H1 (cell line): ENCODE data around the gene CLTCL1. TPM values are rescaled to one million over a fixed set of nuclear protein-coding genes. Genes with fewer than 3 reads are reported as not detected.
"Not testable (repeated sequence)": the region's sequence is repeated elsewhere in the genome, so short reads cannot be mapped to it uniquely, and the experiment has no call there.

Experiments used
- CTCF ChIA-PET: fragments of 300-600 bp; sonication (Branson Sonifier 250); formaldehyde crosslinking; loops from one replicate; lab custom pipeline; 2021; ENCODE audit not compliant: partially characterized antibody; lab: Charles Lee
- POLR2A ChIA-PET: fragments of 300-600 bp; sonication (Branson Sonifier 250); formaldehyde crosslinking; loops from one replicate; lab custom pipeline; 2021; ENCODE audit warnings: inconsistent platforms; ENCODE audit not compliant: partially characterized antibody; lab: Charles Lee
- DNase-seq, 2 experiments: peaks; one replicate each; pipeline versions ENCODE4 v3.0.0 to v3.0.0-alpha.2; 2010 to 2022; ENCODE audit warnings: low spot score in 2 of 2, low read depth in 1 of 2, mixed read lengths in 1 of 2
- FAIRE-seq: peaks from 2 replicates; lab custom pipeline; 2011; peaks lifted over from hg19 to GRCh38; lab: Jason Lieb, UNC
- H2AFZ ChIP-seq: 2 replicates; pipeline ENCODE4 v1.8.1; 2012; ENCODE audit warnings: low read length, inconsistent platforms
- H2AK5ac ChIP-seq: 2 replicates; pipeline ENCODE4 v1.6.1; 2013; ENCODE audit warnings: low read depth, low read length
- H2BK120ac ChIP-seq: replicated peaks from 2 replicates; pipeline ENCODE3; 2013; ENCODE audit warnings: low read depth, low read length, inconsistent platforms
- H2BK12ac ChIP-seq: 2 replicates; pipeline ENCODE4 v1.6.1; 2013; ENCODE audit warnings: low read depth, low read length
- H2BK15ac ChIP-seq: 2 replicates; pipeline ENCODE4 v1.6.1; 2013; ENCODE audit warnings: low read length
- H2BK20ac ChIP-seq: 2 replicates; pipeline ENCODE4 v1.6.1; 2013; ENCODE audit warnings: low read length
- H2BK5ac ChIP-seq: 2 replicates; pipeline ENCODE4 v1.6.1; 2013; ENCODE audit warnings: low read depth, low read length
- H3K14ac ChIP-seq: 2 replicates; pipeline ENCODE4 v1.6.1; 2013; ENCODE audit warnings: inconsistent platforms; ENCODE audit not compliant: insufficient read length
- H3K18ac ChIP-seq: 2 replicates; pipeline ENCODE4 v1.6.1; 2013; ENCODE audit warnings: low read length; ENCODE audit errors: extremely low read depth
- H3K23ac ChIP-seq: 2 replicates; pipeline ENCODE4 v1.6.1; 2013; ENCODE audit warnings: inconsistent platforms; ENCODE audit not compliant: insufficient read length
- H3K23me2 ChIP-seq: 2 replicates; pipeline ENCODE4 v1.6.1; 2013; ENCODE audit warnings: low read depth, low read length
- H3K27ac ChIP-seq: 2 replicates; pipeline ENCODE4 v1.6.1; 2011; ENCODE audit warnings: low read depth, low read length, inconsistent platforms
- H3K27me3 ChIP-seq, 4 experiments: replicated peaks in 1 of 4; 1 replicate in 1 of 4; 2 replicates in 3 of 4; pipeline versions ENCODE4 v1.6.1 to v1.8.1; 2011 to 2013; ENCODE audit warnings: low read length in 3 of 4, mild to moderate bottlenecking in 3 of 4, inconsistent platforms in 2 of 4, mixed read lengths in 2 of 4, moderate library complexity in 1 of 4; ENCODE audit not compliant: control insufficient read depth in 3 of 4, insufficient read depth in 3 of 4; ENCODE audit errors: extremely low read depth in 1 of 4
- H3K36me3 ChIP-seq, 4 experiments: 2 replicates each; pipeline versions ENCODE4 v1.6.1 to v1.8.1; 2011 to 2013; ENCODE audit warnings: mild to moderate bottlenecking in 4 of 4, low read length in 3 of 4, moderate library complexity in 2 of 4, control low read depth in 1 of 4, inconsistent platforms in 1 of 4; ENCODE audit not compliant: insufficient read depth in 4 of 4, control insufficient read depth in 2 of 4
- H3K4ac ChIP-seq: replicated peaks from 2 replicates; pipeline ENCODE3; 2013; ENCODE audit warnings: low read length, low read depth, mixed read lengths, inconsistent platforms; ENCODE audit not compliant: insufficient read length
- H3K4me1 ChIP-seq, 4 experiments: replicated peaks in 1 of 4; 1 replicate in 1 of 4; 2 replicates in 3 of 4; pipeline versions ENCODE4 v1.6.1 to v1.8.1; 2011 to 2013; ENCODE audit warnings: low read length in 3 of 4, inconsistent platforms in 2 of 4, mixed read lengths in 1 of 4; ENCODE audit not compliant: insufficient read depth in 4 of 4, control insufficient read depth in 3 of 4
- H3K4me2 ChIP-seq, 2 experiments: 2 replicates each; pipeline versions ENCODE4 v1.6.1 to v1.8.1; 2011 to 2013; ENCODE audit warnings: low read depth in 2 of 2, low read length in 2 of 2, control low read depth in 1 of 2, inconsistent platforms in 1 of 2, mild to moderate bottlenecking in 1 of 2; ENCODE audit not compliant: insufficient read depth in 1 of 2
- H3K4me3 ChIP-seq, 4 experiments: fragments of 200-600, 300-600 bp in 1 of 4; sonication (generic), shearing (Covaris generic), sonication (Bioruptor Twin) in 1 of 4; 2 replicates each; pipeline versions ENCODE4 v1.5.1 to v1.8.1; 2011 to 2016; ENCODE audit warnings: low read length in 4 of 4, low read depth in 3 of 4, control low read depth in 2 of 4, inconsistent platforms in 2 of 4, mild to moderate bottlenecking in 2 of 4, mixed read lengths in 1 of 4, moderate library complexity in 1 of 4; ENCODE audit not compliant: insufficient read depth in 2 of 4; ENCODE audit errors: extremely low read depth in 1 of 4
- H3K56ac ChIP-seq: replicated peaks from 2 replicates; pipeline ENCODE3; 2013; ENCODE audit warnings: low read depth, mild to moderate bottlenecking, mixed read lengths, low read length, inconsistent platforms; ENCODE audit not compliant: insufficient read length
- H3K79me1 ChIP-seq: 2 replicates; pipeline ENCODE4 v1.6.1; 2013; ENCODE audit warnings: low read depth, low read length, control low read depth
- H3K79me2 ChIP-seq, 2 experiments: 2 replicates each; pipeline versions ENCODE4 v1.6.1 to v1.8.1; 2012 to 2013; ENCODE audit warnings: low read length in 2 of 2, mild to moderate bottlenecking in 2 of 2, inconsistent platforms in 1 of 2; ENCODE audit not compliant: insufficient read depth in 2 of 2, control insufficient read depth in 1 of 2
- H3K9ac ChIP-seq, 4 experiments: replicated peaks in 1 of 4; 1 replicate in 1 of 4; 2 replicates in 3 of 4; pipeline versions ENCODE4 v1.6.1 to v1.8.1; 2011 to 2013; ENCODE audit warnings: low read depth in 3 of 4, low read length in 3 of 4, control low read depth in 2 of 4, mild to moderate bottlenecking in 2 of 4, moderate library complexity in 2 of 4, inconsistent platforms in 1 of 4; ENCODE audit errors: extremely low read depth in 1 of 4
- H3K9me3 ChIP-seq, 2 experiments: 2 replicates each; pipeline versions ENCODE4 v1.6.1 to v1.8.1; 2012 to 2013; ENCODE audit warnings: mild to moderate bottlenecking in 2 of 2, moderate library complexity in 2 of 2, control low read depth in 1 of 2, inconsistent platforms in 1 of 2, low read depth in 1 of 2, low read length in 1 of 2, mixed read lengths in 1 of 2; ENCODE audit not compliant: insufficient read depth in 2 of 2
- H4K20me1 ChIP-seq, 2 experiments: replicated peaks in 1 of 2; 2 replicates each; pipeline versions ENCODE3 to v1.8.1; 2011 to 2013; ENCODE audit warnings: inconsistent platforms in 2 of 2, low read length in 2 of 2, mild to moderate bottlenecking in 1 of 2; ENCODE audit not compliant: insufficient read depth in 2 of 2, control insufficient read depth in 1 of 2
- H4K5ac ChIP-seq: 2 replicates; pipeline ENCODE4 v1.6.1; 2013; ENCODE audit warnings: low read length, low read depth, mixed read lengths, inconsistent platforms; ENCODE audit not compliant: insufficient read length
- H4K8ac ChIP-seq: 2 replicates; pipeline ENCODE4 v1.8.0; 2013; ENCODE audit warnings: mild to moderate bottlenecking, moderate library complexity, low read length, inconsistent platforms; ENCODE audit not compliant: insufficient read depth; ENCODE audit errors: extremely low read depth
- H4K91ac ChIP-seq: replicated peaks from 2 replicates; pipeline ENCODE3; 2013; ENCODE audit warnings: low read length, mixed read lengths, inconsistent platforms; ENCODE audit not compliant: insufficient read length
- WGBS, 2 experiments: shearing (Covaris generic) in 1 of 2; methylation state at CpG; one replicate each; pipeline versions ENCODE4 v1.1.6 to v1.1.7; 2013 to 2015; ENCODE audit warnings: low lambda C conversion rate in 2 of 2, mixed read lengths in 2 of 2, inconsistent platforms in 1 of 2, low coverage in 1 of 2, missing lambda C conversion rate in 1 of 2; ENCODE audit not compliant: insufficient replicate concordance in 2 of 2, insufficient coverage in 1 of 2, insufficient read length in 1 of 2; ENCODE audit errors: extremely low coverage in 1 of 2, missing lambda C conversion rate in 1 of 2; 5-methylcytosine and 5-hydroxymethylcytosine counted together
- polyA plus RNA-seq, 7 experiments: library from polyadenylated mRNA; depleted of rRNA in 3 of 7; stranded (reverse) in 5 of 7; unstranded in 2 of 7; fragments of >200 nt in 5 of 7; fragments of 200-250 nt in 2 of 7; gene quantifications; 1 replicate in 5 of 7; 2 replicates in 1 of 7; 4 replicates in 1 of 7; pipeline versions ENCODE4 v1.2.1 to v1.2.3, GENCODE V29; 2011 to 2013; ENCODE audit warnings: missing spikeins in 2 of 7, mixed read lengths in 2 of 7
- total RNA-seq: library from RNA; stranded (reverse); fragmentation: NEBNext Ultra II Directional; extraction: Animal tissue kit (Norgen Biotek cat#: 25700); gene quantifications from 2 replicates; pipeline ENCODE4 v1.2.1, GENCODE V29; 2021

Gene CLTCL1
- total and polyA plus RNA-seq, 2 of the 8 experiments (the other 6 are each of a cell fraction or from before 2014, with no cell fraction given): 12.4 to 17.0 TPM

DNA sequence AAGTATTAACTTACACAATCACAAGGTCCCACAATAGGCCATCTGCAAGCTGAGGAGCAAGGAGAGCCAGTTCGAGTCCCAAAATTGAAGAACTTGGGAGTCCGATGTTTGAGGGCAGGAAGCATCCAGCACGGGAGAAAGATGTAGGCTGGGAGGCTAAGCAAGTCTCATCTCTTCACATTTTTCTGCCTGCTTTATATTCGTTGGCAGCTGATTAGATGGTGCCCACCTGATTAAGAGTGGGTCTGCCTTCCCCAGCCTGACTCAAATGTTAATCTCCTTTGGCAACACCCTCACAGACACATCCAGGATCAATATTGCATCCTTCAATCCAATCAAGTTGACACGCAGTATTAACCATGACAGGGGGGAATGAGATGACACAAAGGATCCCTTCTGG lies 38.7 kb upstream of the CLTCL1 start:
- H3K14ac ChIP-seq, H2AK5ac ChIP-seq, H2BK15ac ChIP-seq, FAIRE-seq, H2BK12ac ChIP-seq, H3K56ac ChIP-seq, H3K9ac ChIP-seq, H3K27ac ChIP-seq, H2BK20ac ChIP-seq, H3K27me3 ChIP-seq, H3K4ac ChIP-seq, H2BK120ac ChIP-seq, H2AFZ ChIP-seq, H3K79me1 ChIP-seq, DNase-seq, H3K18ac ChIP-seq, H3K23ac ChIP-seq, H3K9me3 ChIP-seq, H4K20me1 ChIP-seq, H2BK5ac ChIP-seq, POLR2A ChIA-PET, H4K91ac ChIP-seq, H3K79me2 ChIP-seq, H4K5ac ChIP-seq, CTCF ChIA-PET, H3K4me1 ChIP-seq, H3K23me2 ChIP-seq, H4K8ac ChIP-seq, H3K4me3 ChIP-seq, H3K4me2 ChIP-seq: not testable (repeated sequence)
- 93% methylated on average over 5 of the region's 5 CpGs; no CpG with 5 or more reads in 1 of the 2 experiments for WGBS, 2 experiments
- peaks cover 4 to 27% (median 20%) of the 10 kb centered on the region in 4 experiments; a peak in 6 of 8 replicates for H3K36me3 ChIP-seq
